GM23338 (cell line): ENCODE data around the gene PYCR2. TPM values are rescaled to one million over a fixed set of nuclear protein-coding genes. Genes with fewer than 3 reads are reported as not detected.

ENCODE experiments used
- ATAC-seq: fragments of 200-7000 bp; cut with Tn5 transposase; 3 replicates; pipeline ENCODE4 v1.9.1; 2020
- DNase-seq: peaks from one replicate; pipeline ENCODE4 v3.0.0-alpha.2; 2015; ENCODE audit warnings: low spot score
- H2AFZ ChIP-seq: fragments of 200-600 bp; sonication (generic); 2 replicates; pipeline ENCODE4 v1.8.0; 2016; ENCODE audit warnings: antibody characterized with exemption, mild to moderate bottlenecking, moderate library complexity
- H3F3A ChIP-seq: fragments of 200-600 bp; sonication (generic); replicated peaks from 2 replicates; pipeline ENCODE4 v1.8.0; 2017; ENCODE audit warnings: antibody characterized with exemption, mixed run types, low read depth
- H3K27ac ChIP-seq: fragments of 200-600 bp; sonication (generic); 2 replicates; pipeline ENCODE4 v1.6.1; 2016; ENCODE audit warnings: low read depth
- H3K27me3 ChIP-seq: fragments of 200-600 bp; sonication (generic); 2 replicates; pipeline ENCODE4 v1.8.0; 2016; ENCODE audit warnings: mild to moderate bottlenecking, mixed run types, moderate library complexity; ENCODE audit not compliant: insufficient read depth
- H3K36me3 ChIP-seq: fragments of 200-600 bp; sonication (generic); 2 replicates; pipeline ENCODE4 v1.8.0; 2016; ENCODE audit warnings: mild to moderate bottlenecking; ENCODE audit not compliant: insufficient read depth
- H3K4me1 ChIP-seq: fragments of 200-600 bp; sonication (generic); 2 replicates; pipeline ENCODE4 v1.8.0; 2016; ENCODE audit warnings: mild to moderate bottlenecking, moderate library complexity; ENCODE audit not compliant: insufficient read depth
- H3K4me2 ChIP-seq: fragments of 200-600 bp; sonication (generic); 2 replicates; pipeline ENCODE4 v1.7.1; 2017; ENCODE audit warnings: mixed run types
- H3K4me3 ChIP-seq: fragments of 200-600 bp; sonication (generic); 2 replicates; pipeline ENCODE4 v1.6.1; 2016; ENCODE audit warnings: mixed run types
- H3K79me2 ChIP-seq: fragments of 200-600 bp; sonication (generic); replicated peaks from 2 replicates; pipeline ENCODE4 v1.8.0; 2017; ENCODE audit warnings: mild to moderate bottlenecking; ENCODE audit not compliant: insufficient read depth
- H3K9me2 ChIP-seq: fragments of 200-600 bp; sonication (generic); 2 replicates; pipeline ENCODE4 v1.8.0; 2017; ENCODE audit not compliant: insufficient read depth
- H4K20me1 ChIP-seq: fragments of 200-600 bp; sonication (generic); replicated peaks from 2 replicates; pipeline ENCODE4 v1.8.0; 2017; ENCODE audit warnings: mild to moderate bottlenecking; ENCODE audit not compliant: insufficient read depth
- H3K27ac Mint-ChIP-seq: 2 replicates; pipeline ENCODE4 v1.8.0; 2020; ENCODE audit warnings: inconsistent platforms, mild to moderate bottlenecking, moderate library complexity, mixed read lengths
- H3K27me3 Mint-ChIP-seq: 3 replicates; pipeline ENCODE4 v1.8.0; 2022; ENCODE audit warnings: low read depth, mild to moderate bottlenecking, moderate library complexity, mixed read lengths, inconsistent platforms; ENCODE audit not compliant: insufficient read depth, poor library complexity
- H3K36me3 Mint-ChIP-seq: 3 replicates; pipeline ENCODE4 v1.8.0; 2021; ENCODE audit warnings: low read depth, mild to moderate bottlenecking, inconsistent platforms, moderate library complexity, mixed read lengths
- H3K4me1 Mint-ChIP-seq: 3 replicates; pipeline ENCODE4 v1.8.0; 2020; ENCODE audit warnings: mild to moderate bottlenecking, inconsistent platforms, mixed read lengths
- H3K4me3 Mint-ChIP-seq: 3 replicates; pipeline ENCODE4 v1.8.0; 2021; ENCODE audit warnings: moderate library complexity, mild to moderate bottlenecking, inconsistent platforms, mixed read lengths
- H3K9me3 Mint-ChIP-seq: 3 replicates; pipeline ENCODE4 v1.8.0; 2020; ENCODE audit warnings: moderate library complexity, mild to moderate bottlenecking, inconsistent platforms, mixed read lengths
- ETS1 ChIP-seq: IDR thresholded peaks from 2 replicates; pipeline ENCODE4 v1.6.1; 2016; ENCODE audit warnings: antibody characterized with exemption
- EZH2phosphoT487 ChIP-seq: fragments of 200-600 bp; sonication (generic); IDR thresholded peaks from one replicate; pipeline ENCODE4 v1.8.1; 2018; ENCODE audit warnings: antibody characterized with exemption; ENCODE audit not compliant: unreplicated experiment
- NANOG ChIP-seq: IDR thresholded peaks from 2 replicates; pipeline ENCODE4 v1.6.1; 2016; ENCODE audit warnings: antibody characterized with exemption, borderline replicate concordance
- POLR2AphosphoS5 ChIP-seq: IDR thresholded peaks from 2 replicates; pipeline ENCODE4 v1.6.1; 2016; ENCODE audit warnings: antibody characterized with exemption, low read depth
- STAT1 ChIP-seq: IDR thresholded peaks from one replicate; pipeline ENCODE4 v1.6.1; 2016; ENCODE audit warnings: antibody characterized with exemption; ENCODE audit not compliant: unreplicated experiment
- ZNF331 ChIP-seq: fragments of 250-450 bp; sonication (Bioruptor Pico); IDR thresholded peaks from 2 replicates; pipeline ENCODE4 v1.5.0; 2020; ENCODE audit warnings: low read depth, mild to moderate bottlenecking, moderate library complexity
- ZNF462 ChIP-seq: fragments of 250-450 bp; sonication (Bioruptor Pico); IDR thresholded peaks from 2 replicates; pipeline ENCODE4 v1.5.0; 2020; ENCODE audit warnings: mild to moderate bottlenecking, moderate library complexity
- polyA plus RNA-seq: library from polyadenylated mRNA; unstranded; fragments of >200 nt; fragmentation: Nextera tagmentation; extraction: Ambion mirVana; gene quantifications from 2 replicates; pipeline ENCODE4 v1.2.1, GENCODE V29; 2016
- total RNA-seq: library from RNA; depleted of rRNA; stranded (reverse); fragments of >200 nt; shearing (Covaris generic); gene quantifications from 2 replicates; pipeline ENCODE4 v1.2.3, GENCODE V29; 2014

PYCR2 gene
- total and polyA plus RNA-seq, 2 experiments from 2014 or later = 89.1 to 109 TPM

- TF ChIP-seq ZNF462 (CRISPR knock-in tag) (no peak), ETS1 (no peak)
These were observed 15.3 kb downstream of the PYCR2 start (continued) for GRCh38 chr1:225908773-225909172.

GRCh38 chr1:225908013-225908640 lies 15.9 kb downstream of the PYCR2 start:
- Mint-ChIP-seq H3K27me3 (peaks cover 16% of the 10 kb centered on the region), H3K4me1 (peaks cover 21% of the 10 kb centered on the region), H3K27ac (no peak overlapping the region), H3K4me3 (no peak overlapping the region), H3K36me3 (no peaks in the 10 kb centered on the region; the same call in 2 of the 3 replicates), H3K9me3 (no peaks in the 10 kb centered on the region; the same call in 1 of the 3 replicates)
- Histone ChIP-seq H3K36me3 (no peaks in the 10 kb centered on the region), H3K27ac (no peak overlapping the region), H4K20me1 (no peaks in the 10 kb centered on the region), H3K79me2 (no peaks in the 10 kb centered on the region), H3K4me1 (peaks cover 11% of the 10 kb centered on the region), H3K4me2 (no peak overlapping the region), H2AFZ (no peak overlapping the region), H3K27me3 (no peaks in the 10 kb centered on the region), H3K4me3 (no peak overlapping the region), H3F3A (no peaks in the 10 kb centered on the region), H3K9me2 (no peaks in the 10 kb centered on the region)
- no peak for ATAC-seq
- DNase-seq = no peak
- TF ChIP-seq STAT1 (no peak), NANOG (no peak), ZNF462 (CRISPR knock-in tag) (no peak), POLR2AphosphoS5 (no peak), EZH2phosphoT487 (no peak), ZNF331 (CRISPR knock-in tag) (no peak)
